ENCODE results near the gene HS6ST1.

HS6ST1 gene

GRCh38 chr2:128234613-128235012 lies 84.1 kb downstream of the HS6ST1 start:
- H3K4me3 ChIP-seq (ENCODE audit: low read length) = no peak overlapping the region
- no peaks in the 10 kb centered on the region for H3K9me3 ChIP-seq (ENCODE audit: control insufficient read depth, insufficient read depth, low read length)
- WGBS (ENCODE audit: insufficient coverage, insufficient read length) = no CpG with 5 or more reads among the region's 5 CpGs
- H3K4me1 ChIP-seq (ENCODE audit: control insufficient read depth, insufficient read depth, low read length) = peaks cover 1% of the 10 kb centered on the region; the same call in 1 of the 2 replicates
- H3K27ac ChIP-seq (ENCODE audit: low read length) = no peak overlapping the region
- DNase-seq (ENCODE audit: low read depth, low spot score) = no peak
- no peaks in the 10 kb centered on the region for H3K36me3 ChIP-seq (ENCODE audit: control insufficient read depth, insufficient read depth, low read length)
- peaks cover 3% of the 10 kb centered on the region; the same call in 1 of the 2 replicates for H3K27me3 ChIP-seq (ENCODE audit: control insufficient read depth, insufficient read depth, low read length)

GRCh38 chr2:128233790-128234395 lies 84.8 kb downstream of the HS6ST1 start:
- no CpG with 5 or more reads among the region's 11 CpGs for WGBS (ENCODE audit: insufficient coverage, insufficient read length)
- peaks cover 3% of the 10 kb centered on the region; the same call in 1 of the 2 replicates for H3K27me3 ChIP-seq (ENCODE audit: control insufficient read depth, insufficient read depth, low read length)
- DNase-seq (ENCODE audit: low read depth, low spot score) = no peak
- peak overlapping the region; percentile 51; the same call in 1 of the 2 replicates for H3K4me3 ChIP-seq (ENCODE audit: low read length)
- H3K27ac ChIP-seq (ENCODE audit: low read length) = no peak overlapping the region
- no peaks in the 10 kb centered on the region for H3K36me3 ChIP-seq (ENCODE audit: control insufficient read depth, insufficient read depth, low read length)
- peaks cover 1% of the 10 kb centered on the region; the same call in 1 of the 2 replicates for H3K4me1 ChIP-seq (ENCODE audit: control insufficient read depth, insufficient read depth, low read length)
- no peaks in the 10 kb centered on the region for H3K9me3 ChIP-seq (ENCODE audit: control insufficient read depth, insufficient read depth, low read length)

- Histone ChIP-seq H3K27ac (ENCODE audit: low read length) (no peak overlapping the region), H3K9me3 (ENCODE audit: control insufficient read depth, insufficient read depth, low read length) (no peaks in the 10 kb centered on the region), H3K36me3 (ENCODE audit: control insufficient read depth, insufficient read depth, low read length) (no peaks in the 10 kb centered on the region), H3K4me1 (ENCODE audit: control insufficient read depth, insufficient read depth, low read length) (peaks cover 1% of the 10 kb centered on the region; the same call in 1 of the 2 replicates), H3K4me3 (ENCODE audit: low read length) (peak overlapping the region; percentile 51; the same call in 1 of the 2 replicates), H3K27me3 (ENCODE audit: control insufficient read depth, insufficient read depth, low read length) (peaks cover 3% of the 10 kb centered on the region; the same call in 1 of the 2 replicates)
- DNase-seq (ENCODE audit: low read depth, low spot score) = peak; percentile 66
- no CpG with 5 or more reads among the region's 84 CpGs for WGBS (ENCODE audit: insufficient coverage, insufficient read length)
These were observed 85.5 kb downstream of the HS6ST1 start for GRCh38 chr2:128232965-128233789.

- H3K27me3 ChIP-seq (ENCODE audit: control insufficient read depth, insufficient read depth, low read length) = peaks cover 3% of the 10 kb centered on the region; the same call in 1 of the 2 replicates
- H3K27ac ChIP-seq (ENCODE audit: low read length) = no peak overlapping the region
- no peak for DNase-seq (ENCODE audit: low read depth, low spot score)
- H3K36me3 ChIP-seq (ENCODE audit: control insufficient read depth, insufficient read depth, low read length) = no peaks in the 10 kb centered on the region
- H3K4me1 ChIP-seq (ENCODE audit: control insufficient read depth, insufficient read depth, low read length) = peaks cover 1% of the 10 kb centered on the region; the same call in 1 of the 2 replicates
- no peak overlapping the region for H3K4me3 ChIP-seq (ENCODE audit: low read length)
- no peaks in the 10 kb centered on the region for H3K9me3 ChIP-seq (ENCODE audit: control insufficient read depth, insufficient read depth, low read length)
These were observed 89.8 kb downstream of the HS6ST1 start for GRCh38 chr2:128228894-128229293.

GRCh38 chr2:128227862-128228261 lies 90.8 kb downstream of the HS6ST1 start:
- no peaks in the 10 kb centered on the region for H3K36me3 ChIP-seq (ENCODE audit: control insufficient read depth, insufficient read depth, low read length)
- H3K4me3 ChIP-seq (ENCODE audit: low read length) = no peak overlapping the region
- H3K9me3 ChIP-seq (ENCODE audit: control insufficient read depth, insufficient read depth, low read length) = no peaks in the 10 kb centered on the region
- no CpG with 5 or more reads among the region's 1 CpG for WGBS (ENCODE audit: insufficient coverage, insufficient read length)
- no peak for DNase-seq (ENCODE audit: low read depth, low spot score)
- peaks cover 3% of the 10 kb centered on the region; the same call in 1 of the 2 replicates for H3K27me3 ChIP-seq (ENCODE audit: control insufficient read depth, insufficient read depth, low read length)
- H3K4me1 ChIP-seq (ENCODE audit: control insufficient read depth, insufficient read depth, low read length) = no peaks in the 10 kb centered on the region
- no peak overlapping the region for H3K27ac ChIP-seq (ENCODE audit: low read length)

GRCh38 chr2:128219891-128220290 lies 98.8 kb downstream of the HS6ST1 start:
- no peaks in the 10 kb centered on the region for H3K9me3 ChIP-seq (ENCODE audit: control insufficient read depth, insufficient read depth, low read length)
- H3K36me3 ChIP-seq (ENCODE audit: control insufficient read depth, insufficient read depth, low read length) = no peaks in the 10 kb centered on the region
- no peak overlapping the region for H3K27ac ChIP-seq (ENCODE audit: low read length)
- no CpG with 5 or more reads among the region's 8 CpGs for WGBS (ENCODE audit: insufficient coverage, insufficient read length)
- H3K4me1 ChIP-seq (ENCODE audit: control insufficient read depth, insufficient read depth, low read length) = no peaks in the 10 kb centered on the region
- no peaks in the 10 kb centered on the region for H3K27me3 ChIP-seq (ENCODE audit: control insufficient read depth, insufficient read depth, low read length)
- no peak overlapping the region for H3K4me3 ChIP-seq (ENCODE audit: low read length)
- DNase-seq (ENCODE audit: low read depth, low spot score) = no peak

- no peaks in the 10 kb centered on the region for H3K27me3 ChIP-seq (ENCODE audit: control insufficient read depth, insufficient read depth, low read length)
- no peaks in the 10 kb centered on the region; the same call in 1 of the 2 replicates for H3K4me1 ChIP-seq (ENCODE audit: control insufficient read depth, insufficient read depth, low read length)
- WGBS (ENCODE audit: insufficient coverage, insufficient read length) = no CpG with 5 or more reads among the region's 4 CpGs
- no peak overlapping the region for H3K4me3 ChIP-seq (ENCODE audit: low read length)
- H3K9me3 ChIP-seq (ENCODE audit: control insufficient read depth, insufficient read depth, low read length) = no peaks in the 10 kb centered on the region
- no peak for DNase-seq (ENCODE audit: low read depth, low spot score)
- no peak overlapping the region for H3K27ac ChIP-seq (ENCODE audit: low read length)
- H3K36me3 ChIP-seq (ENCODE audit: control insufficient read depth, insufficient read depth, low read length) = no peaks in the 10 kb centered on the region
These were observed 101.0 kb downstream of the HS6ST1 start for GRCh38 chr2:128217671-128218070.

GRCh38 chr2:128215897-128216642 lies 102.6 kb downstream of the HS6ST1 start:
- no CpG with 5 or more reads among the region's 10 CpGs for WGBS (ENCODE audit: insufficient coverage, insufficient read length)
- no peaks in the 10 kb centered on the region for H3K36me3 ChIP-seq (ENCODE audit: control insufficient read depth, insufficient read depth, low read length)
- DNase-seq (ENCODE audit: low read depth, low spot score) = no peak
- H3K4me1 ChIP-seq (ENCODE audit: control insufficient read depth, insufficient read depth, low read length) = no peaks in the 10 kb centered on the region; the same call in 1 of the 2 replicates
- H3K27me3 ChIP-seq (ENCODE audit: control insufficient read depth, insufficient read depth, low read length) = no peaks in the 10 kb centered on the region
- H3K27ac ChIP-seq (ENCODE audit: low read length) = no peak overlapping the region
- no peak overlapping the region for H3K4me3 ChIP-seq (ENCODE audit: low read length)
- no peaks in the 10 kb centered on the region for H3K9me3 ChIP-seq (ENCODE audit: control insufficient read depth, insufficient read depth, low read length)

Measured in iPS DF 6.9 (cell line).